BJ (cell line): ENCODE measurements around the gene THOC7. TPM values are rescaled to one million over a fixed set of nuclear protein-coding genes. Genes with fewer than 3 reads are reported as not detected.
A peak's percentile ranks its signal among the peaks of the same experiment; 100 is the strongest.

ENCODE experiments used
- CTCF ChIA-PET: fragments of 350-600 bp; formaldehyde crosslinking; extraction: SDS; loops from one replicate; lab custom pipeline; 2021; ENCODE audit warnings: antibody characterized with exemption, inconsistent platforms; lab: Yijun Ruan, JAX
- POLR2A ChIA-PET: fragments of 300-600 bp; sonication (Branson Sonifier 250); formaldehyde crosslinking; extraction: SDS; loops from one replicate; lab custom pipeline; 2021; ENCODE audit warnings: antibody characterized with exemption; lab: Charles Lee
- DNase-seq: peaks from one replicate; pipeline ENCODE4 v3.0.0-alpha.2; 2011; ENCODE audit warnings: low read depth
- H3K27me3 ChIP-seq: 2 replicates; pipeline ENCODE4 v1.6.0; 2011; ENCODE audit warnings: low read length; ENCODE audit not compliant: control insufficient read depth, insufficient read depth
- H3K36me3 ChIP-seq: 2 replicates; pipeline ENCODE4 v1.5.1; 2011; ENCODE audit warnings: low read length; ENCODE audit not compliant: control insufficient read depth, insufficient read depth
- H3K4me3 ChIP-seq: 2 replicates; pipeline ENCODE4 v1.5.1; 2011; ENCODE audit warnings: low read depth, mild to moderate bottlenecking, control low read depth, low read length
- polyA plus RNA-seq: library from polyadenylated mRNA; depleted of rRNA; stranded (reverse); fragments of >200 nt; gene quantifications from 2 replicates; pipeline ENCODE4 v1.2.3, GENCODE V29; 2011
- TF ChIP-seq, protein P1 (sequence below): IDR thresholded peaks from 2 replicates; pipeline ENCODE4 v1.5.1; 2011; ENCODE audit warnings: low read depth, mild to moderate bottlenecking, control low read depth, inconsistent platforms, low read length, moderate library complexity; ENCODE audit not compliant: insufficient read depth

Gene THOC7
- polyA plus RNA-seq, 1 experiment = 22.2 TPM

DNA sequence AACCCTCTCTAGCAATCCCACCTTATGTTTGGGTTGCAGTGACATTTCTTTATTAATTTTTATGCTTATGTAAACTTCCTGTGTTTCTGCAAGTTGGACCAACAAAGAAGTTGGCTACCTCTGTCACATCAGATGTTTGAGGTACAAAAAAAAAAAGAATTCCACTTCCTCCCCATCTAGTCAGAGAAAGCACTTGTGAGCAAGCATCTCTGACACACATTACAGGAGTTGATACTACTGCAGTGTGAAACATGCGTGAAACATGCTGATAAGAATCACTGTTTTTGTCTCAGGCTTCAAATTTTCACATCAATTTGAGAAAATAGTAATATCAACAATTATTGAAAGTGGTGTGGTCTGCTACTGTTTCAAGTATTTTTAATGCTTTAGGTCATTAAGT is 47.3 kb upstream of the THOC7 start:
- DNase-seq = no peak
- Histone ChIP-seq H3K4me3 (no peak overlapping the region), H3K36me3 (peaks cover 1% of the 10 kb centered on the region), H3K27me3 (no peaks in the 10 kb centered on the region)
- CTCF ChIA-PET = no interaction called here
- TF ChIP-seq, protein P1, sequence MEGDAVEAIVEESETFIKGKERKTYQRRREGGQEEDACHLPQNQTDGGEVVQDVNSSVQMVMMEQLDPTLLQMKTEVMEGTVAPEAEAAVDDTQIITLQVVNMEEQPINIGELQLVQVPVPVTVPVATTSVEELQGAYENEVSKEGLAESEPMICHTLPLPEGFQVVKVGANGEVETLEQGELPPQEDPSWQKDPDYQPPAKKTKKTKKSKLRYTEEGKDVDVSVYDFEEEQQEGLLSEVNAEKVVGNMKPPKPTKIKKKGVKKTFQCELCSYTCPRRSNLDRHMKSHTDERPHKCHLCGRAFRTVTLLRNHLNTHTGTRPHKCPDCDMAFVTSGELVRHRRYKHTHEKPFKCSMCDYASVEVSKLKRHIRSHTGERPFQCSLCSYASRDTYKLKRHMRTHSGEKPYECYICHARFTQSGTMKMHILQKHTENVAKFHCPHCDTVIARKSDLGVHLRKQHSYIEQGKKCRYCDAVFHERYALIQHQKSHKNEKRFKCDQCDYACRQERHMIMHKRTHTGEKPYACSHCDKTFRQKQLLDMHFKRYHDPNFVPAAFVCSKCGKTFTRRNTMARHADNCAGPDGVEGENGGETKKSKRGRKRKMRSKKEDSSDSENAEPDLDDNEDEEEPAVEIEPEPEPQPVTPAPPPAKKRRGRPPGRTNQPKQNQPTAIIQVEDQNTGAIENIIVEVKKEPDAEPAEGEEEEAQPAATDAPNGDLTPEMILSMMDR = no peak
- POLR2A ChIA-PET = no interaction called here

GRCh38 chr3:63910001-63910400 is 46.4 kb upstream of the THOC7 start:
- Histone ChIP-seq H3K4me3 (no peak overlapping the region), H3K36me3 (peaks cover 1% of the 10 kb centered on the region; the same call in 1 of the 2 replicates), H3K27me3 (no peaks in the 10 kb centered on the region)
- ChIA-PET POLR2A (no interaction called here), CTCF (interaction anchor here (0.9 to 1.1 kb wide), 2 partner anchors 19 to 560 kb away, joined by 3 read pairs; no protein-coding TSS in a partner anchor)
- TF ChIP-seq, protein P1 = no peak
- no peak for DNase-seq

DNA sequence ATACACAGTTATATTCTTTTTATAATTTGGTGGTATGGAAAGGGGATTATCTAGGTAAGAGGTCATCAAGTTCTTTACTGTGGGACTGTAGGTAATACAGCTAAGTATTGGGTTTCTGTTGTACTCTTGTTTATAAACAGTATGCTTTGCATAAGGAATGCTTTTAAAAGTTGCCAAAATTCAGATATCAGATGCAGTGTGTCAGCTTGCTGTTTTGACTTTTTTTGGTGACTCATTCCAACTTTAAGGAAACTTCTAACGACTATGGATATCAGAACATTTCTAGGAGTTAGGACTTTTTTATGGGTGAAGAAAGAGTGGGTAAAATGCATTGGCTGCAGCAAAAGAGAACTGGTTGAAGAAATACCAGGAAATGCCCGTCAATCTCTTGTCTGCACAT is 45.8 kb upstream of the THOC7 start:
- POLR2A ChIA-PET = no interaction called here
- peaks cover 1% of the 10 kb centered on the region; the same call in 1 of the 2 replicates for H3K36me3 ChIP-seq

DNA sequence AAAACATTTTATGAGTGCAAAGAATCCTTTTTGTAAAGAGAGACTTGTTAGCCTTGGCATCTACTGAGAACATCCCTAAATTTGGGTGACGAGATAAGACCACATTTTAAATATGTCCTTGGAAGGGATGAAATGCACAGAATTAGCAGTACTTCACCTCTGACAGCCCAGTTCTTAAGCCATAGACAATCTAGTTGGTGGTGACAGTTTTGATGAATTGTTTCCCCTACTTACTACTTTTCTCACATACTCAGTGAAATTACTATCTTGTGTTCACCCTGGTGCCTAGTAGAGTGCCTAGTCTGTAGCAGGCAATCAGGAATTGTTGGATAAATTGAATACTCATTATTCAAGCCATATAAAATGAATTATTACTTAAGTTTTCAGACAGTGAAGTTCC is 45.2 kb upstream of the THOC7 start:
- ChIA-PET CTCF (no interaction called here), POLR2A (no interaction called here)
- peaks cover 1% of the 10 kb centered on the region; the same call in 1 of the 2 replicates for H3K36me3 ChIP-seq
- no peaks in the 10 kb centered on the region for H3K27me3 ChIP-seq
- no peak for DNase-seq
- H3K4me3 ChIP-seq = no peak overlapping the region
- TF ChIP-seq, protein P1 = no peak

More for the DNA sequence above, 45.8 kb upstream of the THOC7 start:
- DNase-seq = no peak
- H3K27me3 ChIP-seq = no peaks in the 10 kb centered on the region
- no peak overlapping the region for H3K4me3 ChIP-seq
- CTCF ChIA-PET = interaction anchor here (0.9 to 1.1 kb wide), 2 partner anchors 19 to 560 kb away, joined by 3 read pairs; no protein-coding TSS in a partner anchor
- TF ChIP-seq, protein P1 = no peak

DNA sequence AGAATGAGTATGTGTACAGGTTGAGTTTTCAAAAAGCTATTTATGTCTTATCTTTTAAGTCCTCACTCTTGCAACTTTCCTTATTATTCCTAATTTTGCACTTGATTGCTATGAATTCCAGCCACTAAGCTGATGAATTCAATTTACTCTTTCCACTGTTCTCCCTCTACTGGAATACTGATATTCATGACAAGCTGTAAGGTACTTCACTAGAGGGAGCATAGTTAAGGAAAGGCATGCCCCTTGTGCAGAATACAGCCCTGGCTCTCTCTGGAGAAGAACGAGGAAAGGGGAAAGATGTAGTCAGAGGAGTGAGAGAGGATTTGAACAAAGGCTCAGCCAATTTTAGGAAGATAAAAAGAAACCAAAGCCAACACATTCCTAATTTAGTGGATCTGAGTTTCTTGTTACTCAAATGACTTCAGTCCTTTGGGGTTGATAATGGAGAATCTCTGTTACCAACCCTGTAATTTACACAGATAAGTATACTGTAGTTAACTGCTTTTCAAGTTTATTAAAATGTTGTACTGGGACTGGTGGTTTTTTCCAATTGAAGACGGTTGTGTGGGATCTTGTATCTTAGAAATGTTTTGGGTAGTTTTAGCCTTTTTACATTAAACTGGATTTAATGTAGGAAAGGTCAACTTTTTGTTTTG is 44.6 kb upstream of the THOC7 start:
- H3K27me3 ChIP-seq = no peaks in the 10 kb centered on the region
- ChIA-PET POLR2A (no interaction called here), CTCF (interaction anchor here (1.1 to 2.1 kb wide), 2 partner anchors 81 to 86 kb away, joined by 5 read pairs; no protein-coding TSS in a partner anchor)
- H3K36me3 ChIP-seq = peaks cover 1% of the 10 kb centered on the region; the same call in 1 of the 2 replicates
- no peak for DNase-seq
- TF ChIP-seq, protein P1 = peak; percentile 44
- no peak overlapping the region for H3K4me3 ChIP-seq
